Activated CD8-positive, alpha-beta T cell treated with anti-CD3 and anti-CD28 coated beads for 36 hours (primary cell): Measurements from ENCODE around the gene CDA. TPM values are rescaled to one million over a fixed set of nuclear protein-coding genes. Genes with fewer than 3 reads are reported as not detected.
A peak's percentile ranks its signal among the peaks of the same experiment; 100 is the strongest.

Source experiments
- ATAC-seq: fragments of 200-7000 bp; cut with Tn5 transposase; one replicate; pipeline ENCODE4 v1.10.0; 2021; ENCODE audit warnings: mild to moderate bottlenecking, moderate library complexity
- CTCF ChIA-PET: fragments of 350-600 bp; sonication (Branson Sonifier 250); formaldehyde crosslinking; loops from one replicate; lab custom pipeline; 2021; ENCODE audit warnings: antibody characterized with exemption; lab: Charles Lee
- POLR2A ChIA-PET: fragments of 350-600 bp; sonication (Branson Sonifier 250); formaldehyde crosslinking; loops from one replicate; lab custom pipeline; 2021; ENCODE audit warnings: antibody characterized with exemption; lab: Charles Lee
- DNase-seq: peaks from one replicate; pipeline ENCODE4 v3.0.0-alpha.2; 2020
- H3K27ac Mint-ChIP-seq: one replicate; pipeline ENCODE4 v1.8.0; 2021; ENCODE audit warnings: mild to moderate bottlenecking, mixed read lengths
- H3K27me3 Mint-ChIP-seq: one replicate; pipeline ENCODE4 v1.8.0; 2021; ENCODE audit warnings: mixed read lengths
- H3K36me3 Mint-ChIP-seq: one replicate; pipeline ENCODE4 v1.8.0; 2021; ENCODE audit warnings: low read depth, mixed read lengths
- H3K4me1 Mint-ChIP-seq: one replicate; pipeline ENCODE4 v1.8.0; 2021; ENCODE audit warnings: low read depth, mixed read lengths
- H3K4me3 Mint-ChIP-seq: one replicate; pipeline ENCODE4 v1.8.0; 2021; ENCODE audit warnings: mild to moderate bottlenecking, moderate library complexity, mixed read lengths
- H3K9me3 Mint-ChIP-seq: one replicate; pipeline ENCODE4 v1.8.0; 2021; ENCODE audit warnings: mixed read lengths
- intact Hi-C: fragments of 100-400 bp; cut with micrococcal nuclease; formaldehyde crosslinking; loops from one replicate; pipeline ENCODE4 v1.10.0; 2022
- total RNA-seq, 2 experiments: library from RNA; stranded (reverse); gene quantifications; one replicate each; pipeline ENCODE4 v1.2.3, GENCODE V29; 2021
- TF ChIP-seq, protein P1 (sequence below): fragments of 200-600 bp; IDR thresholded peaks from one replicate; pipeline ENCODE4 v1.8.0; 2022; ENCODE audit warnings: antibody characterized with exemption, mild to moderate bottlenecking

CDA gene
- total RNA-seq, 2 experiments from 2014 or later = not detected

DNA sequence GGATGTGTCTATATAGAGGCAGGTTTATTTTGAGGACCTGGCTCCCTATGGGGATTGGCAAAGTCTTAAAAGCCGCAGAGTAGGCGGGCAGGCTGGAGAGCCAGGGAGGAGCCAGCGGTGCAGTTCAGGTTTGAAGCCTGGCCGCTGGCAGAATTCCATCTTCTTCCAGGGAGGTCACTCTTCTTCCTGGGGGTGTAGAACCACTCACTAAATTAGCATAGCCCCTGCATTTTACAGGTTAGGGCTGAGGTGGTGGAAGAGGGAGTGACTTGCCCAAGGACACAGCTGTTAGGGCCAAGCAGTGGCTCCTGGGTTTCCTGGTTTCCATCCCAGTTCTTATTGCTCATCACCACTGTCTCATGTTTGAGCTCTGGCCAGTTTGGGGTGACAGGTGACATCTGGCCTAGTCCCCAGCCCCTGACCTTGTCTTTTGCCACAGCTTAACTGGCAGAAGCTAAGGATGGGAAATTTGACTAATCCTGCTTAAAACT, 45.7 kb downstream of the CDA start:
- peak; percentile 50 for DNase-seq
- Mint-ChIP-seq H3K9me3 (no peaks in the 10 kb centered on the region), H3K4me3 (peak overlapping the region; percentile 81), H3K36me3 (no peaks in the 10 kb centered on the region), H3K27me3 (no peaks in the 10 kb centered on the region), H3K4me1 (peaks cover 11% of the 10 kb centered on the region), H3K27ac (no peak overlapping the region)
- TF ChIP-seq, protein P1, sequence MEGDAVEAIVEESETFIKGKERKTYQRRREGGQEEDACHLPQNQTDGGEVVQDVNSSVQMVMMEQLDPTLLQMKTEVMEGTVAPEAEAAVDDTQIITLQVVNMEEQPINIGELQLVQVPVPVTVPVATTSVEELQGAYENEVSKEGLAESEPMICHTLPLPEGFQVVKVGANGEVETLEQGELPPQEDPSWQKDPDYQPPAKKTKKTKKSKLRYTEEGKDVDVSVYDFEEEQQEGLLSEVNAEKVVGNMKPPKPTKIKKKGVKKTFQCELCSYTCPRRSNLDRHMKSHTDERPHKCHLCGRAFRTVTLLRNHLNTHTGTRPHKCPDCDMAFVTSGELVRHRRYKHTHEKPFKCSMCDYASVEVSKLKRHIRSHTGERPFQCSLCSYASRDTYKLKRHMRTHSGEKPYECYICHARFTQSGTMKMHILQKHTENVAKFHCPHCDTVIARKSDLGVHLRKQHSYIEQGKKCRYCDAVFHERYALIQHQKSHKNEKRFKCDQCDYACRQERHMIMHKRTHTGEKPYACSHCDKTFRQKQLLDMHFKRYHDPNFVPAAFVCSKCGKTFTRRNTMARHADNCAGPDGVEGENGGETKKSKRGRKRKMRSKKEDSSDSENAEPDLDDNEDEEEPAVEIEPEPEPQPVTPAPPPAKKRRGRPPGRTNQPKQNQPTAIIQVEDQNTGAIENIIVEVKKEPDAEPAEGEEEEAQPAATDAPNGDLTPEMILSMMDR = no peak
- intact Hi-C loops = no loop called here
- ChIA-PET POLR2A (interaction anchor here (0.7 to 1.8 kb wide), 2 partner anchors 13 to 18 kb away, joined by 3 to 6 read pairs; no protein-coding TSS in a partner anchor), CTCF (interaction anchor here (0.8 to 2.9 kb wide), 12 partner anchors 9 to 151 kb away, joined by 3 to 21 read pairs (median 6); partner anchors contain the start of genes DDOST and MUL1)
- peak; percentile 45 for ATAC-seq

DNA sequence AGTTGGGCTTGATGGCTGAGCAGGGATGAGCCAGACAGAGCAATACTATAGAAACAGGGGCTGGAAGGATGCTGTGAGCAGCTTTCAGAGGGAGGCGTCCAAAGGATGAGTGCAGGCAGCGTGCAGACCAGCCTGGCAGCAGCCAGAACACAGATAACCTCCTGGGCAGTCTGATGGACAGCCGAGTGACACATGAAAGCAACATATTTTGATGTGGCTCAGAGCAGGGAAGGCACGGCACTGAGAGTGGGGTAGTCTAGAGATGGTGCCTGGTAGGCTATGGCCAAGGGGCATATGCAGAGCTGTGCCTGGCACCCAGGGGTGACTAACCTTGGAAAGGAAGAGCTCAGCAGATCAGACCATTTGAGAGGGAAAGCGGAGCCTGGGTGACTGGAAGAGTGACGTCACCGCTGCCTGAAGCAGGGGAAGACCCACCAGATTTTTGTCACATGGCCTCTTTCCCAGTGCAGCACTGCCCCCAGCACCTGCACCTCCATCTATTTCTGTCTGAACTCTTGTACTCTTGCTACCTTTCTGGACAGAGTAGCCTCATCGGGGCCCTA, 48.0 kb downstream of the CDA start:
- H3K9me3 Mint-ChIP-seq = no peaks in the 10 kb centered on the region
- H3K27ac Mint-ChIP-seq = no peak overlapping the region
- no peaks in the 10 kb centered on the region for H3K27me3 Mint-ChIP-seq
- ATAC-seq = no peak
- TF ChIP-seq, protein P1 = no peak
- CTCF ChIA-PET = interaction anchor here (0.6 to 1.4 kb wide), 2 partner anchors 13 to 338 kb away, joined by 3 to 4 read pairs; no protein-coding TSS in a partner anchor
- POLR2A ChIA-PET = no interaction called here
- intact Hi-C loops = no loop called here
- H3K4me3 Mint-ChIP-seq = no peak overlapping the region
- H3K4me1 Mint-ChIP-seq = peaks cover 11% of the 10 kb centered on the region
- no peaks in the 10 kb centered on the region for H3K36me3 Mint-ChIP-seq
- DNase-seq = no peak

DNA sequence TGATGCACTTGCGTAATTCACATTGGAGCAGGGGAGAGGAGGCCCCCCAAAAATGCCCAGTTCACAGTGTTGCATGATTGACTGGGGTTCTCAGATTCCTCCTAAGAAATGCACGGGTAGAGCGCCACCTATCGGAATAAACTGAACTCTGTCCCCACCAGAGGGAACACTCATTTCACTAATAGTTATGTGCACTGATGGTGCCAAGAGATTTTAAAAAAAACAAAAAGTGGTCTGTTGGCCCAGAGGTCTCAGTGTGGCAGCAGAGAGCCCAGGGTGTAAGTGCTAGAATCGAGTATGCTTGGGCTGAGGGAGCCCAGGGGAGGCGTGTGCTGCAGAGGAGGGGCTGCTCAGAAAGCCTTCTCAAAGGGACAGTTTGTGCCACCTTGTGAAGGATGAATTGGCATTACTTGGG, 51.3 kb downstream of the CDA start:
- TF ChIP-seq, protein P1 = peak; percentile 80
- ChIA-PET CTCF (interaction anchor here (1.0 to 3.5 kb wide), 7 partner anchors 10 to 134 kb away, joined by 3 to 22 read pairs (median 9); partner anchors contain the start of gene DDOST), POLR2A (interaction anchor here (1.0 to 1.2 kb wide), 2 partner anchors 21 to 140 kb away, joined by 3 to 4 read pairs; partner anchors contain the start of gene DDOST)
- DNase-seq (peak; percentile 79), ATAC-seq (peak; percentile 90)
- H3K9me3 Mint-ChIP-seq = no peaks in the 10 kb centered on the region
- no peaks in the 10 kb centered on the region for H3K4me1 Mint-ChIP-seq
- H3K36me3 Mint-ChIP-seq = no peaks in the 10 kb centered on the region
- H3K27ac Mint-ChIP-seq = no peak overlapping the region
- no peak overlapping the region for H3K4me3 Mint-ChIP-seq
- intact Hi-C loops = loop anchor here (5.0 kb wide), 1 partner anchor 118 kb away; no protein-coding TSS in a partner anchor
- no peaks in the 10 kb centered on the region for H3K27me3 Mint-ChIP-seq

DNA sequence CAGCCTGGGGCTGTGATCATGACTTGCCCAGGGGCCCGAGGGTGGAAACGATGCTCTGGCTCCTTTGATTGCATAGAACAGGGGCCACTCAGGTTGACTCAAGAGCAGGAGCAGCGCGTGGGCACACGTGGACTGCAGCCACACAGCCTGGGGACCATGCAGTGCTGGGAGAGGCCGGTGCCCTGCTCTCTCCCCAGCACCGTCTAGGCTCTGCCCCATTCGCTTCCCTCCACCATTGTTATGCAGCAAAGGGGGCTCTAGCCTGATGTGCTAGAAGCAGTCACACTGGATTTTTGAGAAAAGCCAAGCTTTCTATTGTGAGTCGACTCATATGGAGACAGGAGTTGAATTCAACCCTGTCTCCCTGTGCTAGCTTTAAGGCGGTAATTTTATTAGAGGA, 53.1 kb downstream of the CDA start:
- no peak for DNase-seq
- no peak for ATAC-seq
- no peak overlapping the region for H3K4me3 Mint-ChIP-seq
- no peaks in the 10 kb centered on the region for H3K4me1 Mint-ChIP-seq
- no peak overlapping the region for H3K27ac Mint-ChIP-seq
- ChIA-PET POLR2A (interaction anchor here (0.7 kb wide), 1 partner anchor 19 kb away, joined by 4 read pairs; the partner anchor contains the start of gene DDOST), CTCF (interaction anchor here (1.2 to 2.2 kb wide), 3 partner anchors 10 to 119 kb away, joined by 3 to 8 read pairs (median 8); no protein-coding TSS in a partner anchor)
- no peaks in the 10 kb centered on the region for H3K27me3 Mint-ChIP-seq
- H3K9me3 Mint-ChIP-seq = no peaks in the 10 kb centered on the region
- TF ChIP-seq, protein P1 = no peak
- no peaks in the 10 kb centered on the region for H3K36me3 Mint-ChIP-seq
- intact Hi-C loops = loop anchor here (5.0 kb wide), 1 partner anchor 120 kb away; no protein-coding TSS in a partner anchor
